ENCODE data around the gene SIRPB2.

Gene SIRPB2

DNA sequence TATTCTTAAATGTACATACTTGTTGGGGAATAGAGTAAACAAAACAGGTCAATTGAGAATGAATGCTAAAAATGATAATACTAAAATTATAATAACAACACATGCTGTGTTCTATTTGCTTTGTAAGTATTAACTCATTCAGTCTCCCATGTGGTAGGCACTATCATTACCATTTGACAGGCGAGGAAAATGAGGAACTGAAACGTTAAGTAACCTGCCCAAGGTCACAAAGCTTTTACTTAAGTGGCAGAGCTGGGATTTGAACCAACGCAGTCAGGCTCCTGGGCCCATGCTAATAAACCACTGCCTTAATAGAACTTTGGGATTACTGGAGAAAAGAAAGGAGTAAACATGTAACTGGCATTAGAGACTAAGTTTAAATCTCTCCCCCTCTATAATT lies 28.4 kb downstream of the SIRPB2 start:
- no peak overlapping the region for H3K4me2 ChIP-seq (ENCODE audit: low read length)
- no peak overlapping the region for H2AK5ac ChIP-seq (ENCODE audit: low read length)
- H3K18ac ChIP-seq (ENCODE audit: low read length), result no peak overlapping the region
- H2BK5ac ChIP-seq (ENCODE audit: low read depth, low read length, poor library complexity), result no peak overlapping the region
- H3K79me1 ChIP-seq (ENCODE audit: low read length), result peaks cover 4% of the 10 kb centered on the region
- H3K79me2 ChIP-seq (ENCODE audit: control insufficient read depth, insufficient read depth, low read length, poor library complexity), result peaks cover 4% of the 10 kb centered on the region
- no peak overlapping the region for H3K4me3 ChIP-seq (ENCODE audit: low read depth, low read length)
- H4K12ac ChIP-seq (ENCODE audit: low read depth, low read length), result no peak overlapping the region
- no peak overlapping the region for H2BK120ac ChIP-seq (ENCODE audit: insufficient read depth, low read length, poor library complexity)
- H3K36me3 ChIP-seq (ENCODE audit: control insufficient read depth in 1 of 2, insufficient read depth in 2 of 2, low read length in 2 of 2), result peaks cover 9 to 24% of the 10 kb centered on the region in 2 experiments
- H3K14ac ChIP-seq (ENCODE audit: low read length), result no peak overlapping the region
- no peak overlapping the region for H4K91ac ChIP-seq (ENCODE audit: low read depth, low read length)
- H3K27ac ChIP-seq (ENCODE audit: low read depth, low read length), result no peak overlapping the region
- H3K23ac ChIP-seq (ENCODE audit: low read length), result no peak overlapping the region
- H3K9me3 ChIP-seq (ENCODE audit: insufficient read depth, low read depth, low read length), result no peaks in the 10 kb centered on the region
- peaks cover 0 to 4% of the 10 kb centered on the region in 2 experiments for H3K4me1 ChIP-seq (ENCODE audit: control insufficient read depth in 1 of 2, insufficient read depth in 2 of 2, low read length in 2 of 2)
- WGBS (ENCODE audit: extremely low coverage, insufficient coverage, insufficient read length), result no CpG with 5 or more reads among the region's 3 CpGs
- no peak overlapping the region for H4K8ac ChIP-seq (ENCODE audit: low read depth, low read length)
- H3K9ac ChIP-seq (ENCODE audit: low read length), result no peak overlapping the region
- no peak overlapping the region for H2BK12ac ChIP-seq (ENCODE audit: low read length)
- no peak for DNase-seq
- no peak overlapping the region for H2AFZ ChIP-seq (ENCODE audit: insufficient read depth, low read length, poor library complexity)
- no peaks in the 10 kb centered on the region for H3K27me3 ChIP-seq (ENCODE audit: insufficient read depth, low read length)
- H3K4ac ChIP-seq (ENCODE audit: low read depth, low read length), result no peak overlapping the region

- H3K9me3 ChIP-seq (ENCODE audit: insufficient read depth, low read depth, low read length), result no peaks in the 10 kb centered on the region
Measured at GRCh38 chr20:1462001-1462400, 29.2 kb downstream of the SIRPB2 start.

GRCh38 chr20:1460275-1460674 lies 30.9 kb downstream of the SIRPB2 start:
- Histone ChIP-seq H3K4me1 (ENCODE audit: control insufficient read depth in 1 of 2, insufficient read depth in 2 of 2, low read length in 2 of 2) (peaks cover 8 to 9% of the 10 kb centered on the region in 2 experiments), H3K4me3 (ENCODE audit: low read depth, low read length) (no peak overlapping the region), H2BK5ac (ENCODE audit: low read depth, low read length, poor library complexity) (no peak overlapping the region), H3K23ac (ENCODE audit: low read length) (no peak overlapping the region), H3K9me3 (ENCODE audit: insufficient read depth, low read depth, low read length) (no peaks in the 10 kb centered on the region), H3K4me2 (ENCODE audit: low read length) (no peak overlapping the region), H2AFZ (ENCODE audit: insufficient read depth, low read length, poor library complexity) (no peak overlapping the region), H3K36me3 (ENCODE audit: control insufficient read depth in 1 of 2, insufficient read depth in 2 of 2, low read length in 2 of 2) (peaks cover 9 to 29% of the 10 kb centered on the region in 2 experiments), H3K4ac (ENCODE audit: low read depth, low read length) (no peak overlapping the region), H3K79me1 (ENCODE audit: low read length) (peaks cover 4% of the 10 kb centered on the region), H3K9ac (ENCODE audit: low read length) (no peak overlapping the region), H3K14ac (ENCODE audit: low read length) (no peak overlapping the region), H3K79me2 (ENCODE audit: control insufficient read depth, insufficient read depth, low read length, poor library complexity) (no peaks in the 10 kb centered on the region), H4K8ac (ENCODE audit: low read depth, low read length) (no peak overlapping the region), H4K91ac (ENCODE audit: low read depth, low read length) (no peak overlapping the region), H2BK12ac (ENCODE audit: low read length) (no peak overlapping the region), H3K18ac (ENCODE audit: low read length) (no peak overlapping the region), H4K12ac (ENCODE audit: low read depth, low read length) (no peak overlapping the region), H2BK120ac (ENCODE audit: insufficient read depth, low read length, poor library complexity) (no peak overlapping the region), H3K27ac (ENCODE audit: low read depth, low read length) (no peak overlapping the region), H3K27me3 (ENCODE audit: insufficient read depth, low read length) (no peaks in the 10 kb centered on the region), H2AK5ac (ENCODE audit: low read length) (no peak overlapping the region)
- no peak for DNase-seq
- WGBS (ENCODE audit: extremely low coverage, insufficient coverage, insufficient read length), result no CpG with 5 or more reads among the region's 2 CpGs

More at GRCh38 chr20:1462001-1462400, 29.2 kb downstream of the SIRPB2 start:
- H3K4me1 ChIP-seq (ENCODE audit: control insufficient read depth in 1 of 2, insufficient read depth in 2 of 2, low read length in 2 of 2), result peaks cover 0 to 4% of the 10 kb centered on the region in 2 experiments
- no peak overlapping the region for H3K4me2 ChIP-seq (ENCODE audit: low read length)
- H4K12ac ChIP-seq (ENCODE audit: low read depth, low read length), result no peak overlapping the region
- no peak overlapping the region for H4K8ac ChIP-seq (ENCODE audit: low read depth, low read length)
- no peak overlapping the region for H3K27ac ChIP-seq (ENCODE audit: low read depth, low read length)
- H3K27me3 ChIP-seq (ENCODE audit: insufficient read depth, low read length), result no peaks in the 10 kb centered on the region
- no CpG with 5 or more reads among the region's 3 CpGs for WGBS (ENCODE audit: extremely low coverage, insufficient coverage, insufficient read length)
- no peak overlapping the region for H3K9ac ChIP-seq (ENCODE audit: low read length)
- no peak overlapping the region for H2AK5ac ChIP-seq (ENCODE audit: low read length)
- H2AFZ ChIP-seq (ENCODE audit: insufficient read depth, low read length, poor library complexity), result no peak overlapping the region
- no peak overlapping the region for H3K23ac ChIP-seq (ENCODE audit: low read length)
- H3K36me3 ChIP-seq (ENCODE audit: control insufficient read depth in 1 of 2, insufficient read depth in 2 of 2, low read length in 2 of 2), result peaks cover 9 to 24% of the 10 kb centered on the region in 2 experiments
- no peak overlapping the region for H3K4me3 ChIP-seq (ENCODE audit: low read depth, low read length)
- DNase-seq, result no peak
- H2BK5ac ChIP-seq (ENCODE audit: low read depth, low read length, poor library complexity), result no peak overlapping the region
- H4K91ac ChIP-seq (ENCODE audit: low read depth, low read length), result no peak overlapping the region
- H3K18ac ChIP-seq (ENCODE audit: low read length), result no peak overlapping the region
- peaks cover 4% of the 10 kb centered on the region for H3K79me1 ChIP-seq (ENCODE audit: low read length)
- peaks cover 4% of the 10 kb centered on the region for H3K79me2 ChIP-seq (ENCODE audit: control insufficient read depth, insufficient read depth, low read length, poor library complexity)
- no peak overlapping the region for H2BK120ac ChIP-seq (ENCODE audit: insufficient read depth, low read length, poor library complexity)
- H3K14ac ChIP-seq (ENCODE audit: low read length), result no peak overlapping the region
- H3K4ac ChIP-seq (ENCODE audit: low read depth, low read length), result no peak overlapping the region
- H2BK12ac ChIP-seq (ENCODE audit: low read length), result no peak overlapping the region

GRCh38 chr20:1457992-1458391 lies 33.2 kb downstream of the SIRPB2 start:
- Histone ChIP-seq H4K91ac (ENCODE audit: low read depth, low read length) (no peak overlapping the region), H3K4ac (ENCODE audit: low read depth, low read length) (no peak overlapping the region), H3K18ac (ENCODE audit: low read length) (no peak overlapping the region), H3K4me1 (ENCODE audit: control insufficient read depth in 1 of 2, insufficient read depth in 2 of 2, low read length in 2 of 2) (peaks cover 8 to 10% of the 10 kb centered on the region in 2 experiments), H3K9ac (ENCODE audit: low read length) (no peak overlapping the region), H3K79me2 (ENCODE audit: control insufficient read depth, insufficient read depth, low read length, poor library complexity) (no peaks in the 10 kb centered on the region), H3K36me3 (ENCODE audit: control insufficient read depth in 1 of 2, insufficient read depth in 2 of 2, low read length in 2 of 2) (peaks cover 15 to 39% of the 10 kb centered on the region in 2 experiments), H3K23ac (ENCODE audit: low read length) (no peak overlapping the region), H3K4me2 (ENCODE audit: low read length) (no peak overlapping the region), H2BK12ac (ENCODE audit: low read length) (no peak overlapping the region), H3K9me3 (ENCODE audit: insufficient read depth, low read depth, low read length) (no peaks in the 10 kb centered on the region), H4K12ac (ENCODE audit: low read depth, low read length) (no peak overlapping the region), H2BK5ac (ENCODE audit: low read depth, low read length, poor library complexity) (no peak overlapping the region), H4K8ac (ENCODE audit: low read depth, low read length) (no peak overlapping the region), H2AK5ac (ENCODE audit: low read length) (no peak overlapping the region), H3K4me3 (ENCODE audit: low read depth, low read length) (no peak overlapping the region), H2AFZ (ENCODE audit: insufficient read depth, low read length, poor library complexity) (no peak overlapping the region), H2BK120ac (ENCODE audit: insufficient read depth, low read length, poor library complexity) (no peak overlapping the region), H3K27me3 (ENCODE audit: insufficient read depth, low read length) (no peaks in the 10 kb centered on the region), H3K79me1 (ENCODE audit: low read length) (peaks cover 4% of the 10 kb centered on the region), H3K27ac (ENCODE audit: low read depth, low read length) (no peak overlapping the region), H3K14ac (ENCODE audit: low read length) (no peak overlapping the region)
- no CpG with 5 or more reads among the region's 2 CpGs for WGBS (ENCODE audit: extremely low coverage, insufficient coverage, insufficient read length)
- DNase-seq, result no peak
